GM12875 (cell line): Measurements from ENCODE around the gene DYNC1I1.

Source experiments
- H3K4me3 ChIP-seq: one replicate; pipeline ENCODE4 v1.5.1; 2011; ENCODE audit warnings: low read depth, low read length, control low read depth
- CTCF ChIP-seq: IDR thresholded peaks from 2 replicates; pipeline ENCODE4 v1.5.1; 2011; ENCODE audit warnings: low read depth, mild to moderate bottlenecking, control low read depth, inconsistent platforms, low read length, moderate library complexity, borderline replicate concordance; ENCODE audit not compliant: insufficient read depth

DYNC1I1 gene

GRCh38 chr7:96045181-96045580 lies 272.8 kb downstream of the DYNC1I1 start:
- TF ChIP-seq CTCF = no peak
- no peak overlapping the region for H3K4me3 ChIP-seq

DNA sequence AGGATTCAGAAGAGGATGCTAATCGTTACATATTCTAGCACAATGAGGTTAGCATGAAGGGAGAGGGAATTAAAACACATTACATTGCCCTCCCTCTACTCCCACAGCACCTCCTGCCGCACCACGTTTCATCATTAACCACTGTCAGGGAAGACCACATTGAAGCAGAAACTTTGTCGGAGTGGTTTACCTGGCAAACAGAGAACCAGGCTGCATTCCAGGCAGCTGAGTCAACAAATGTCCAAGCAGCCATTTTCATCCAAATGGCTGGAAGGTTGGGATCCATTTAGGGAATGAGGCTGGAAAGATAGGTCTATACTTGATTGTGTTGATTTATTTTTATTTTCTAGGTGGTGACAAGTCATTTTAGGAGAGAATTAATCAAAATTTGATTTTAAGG lies 273.6 kb downstream of the DYNC1I1 start:
- no peak for TF ChIP-seq CTCF
- no peak overlapping the region for H3K4me3 ChIP-seq

DNA sequence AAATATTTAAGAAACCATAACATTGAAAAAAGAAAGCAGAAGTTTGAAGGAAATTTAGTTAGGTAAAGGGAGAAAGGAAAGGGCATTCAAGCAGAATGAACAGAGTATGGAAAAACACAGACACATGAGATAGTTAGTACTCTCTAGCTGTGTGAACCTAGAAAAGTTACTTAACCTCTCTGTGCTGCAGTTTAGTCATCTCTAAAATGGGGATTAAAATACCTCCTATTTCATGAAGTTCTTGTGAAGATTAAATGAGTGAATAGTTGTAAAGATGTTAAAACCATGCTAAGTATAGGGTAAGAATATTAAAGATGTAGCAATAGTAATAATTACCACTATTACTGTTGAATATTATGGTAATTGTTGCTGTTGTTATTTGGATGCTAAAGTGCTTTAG lies 279.9 kb downstream of the DYNC1I1 start:
- no peak for TF ChIP-seq CTCF
- H3K4me3 ChIP-seq = no peak overlapping the region

DNA sequence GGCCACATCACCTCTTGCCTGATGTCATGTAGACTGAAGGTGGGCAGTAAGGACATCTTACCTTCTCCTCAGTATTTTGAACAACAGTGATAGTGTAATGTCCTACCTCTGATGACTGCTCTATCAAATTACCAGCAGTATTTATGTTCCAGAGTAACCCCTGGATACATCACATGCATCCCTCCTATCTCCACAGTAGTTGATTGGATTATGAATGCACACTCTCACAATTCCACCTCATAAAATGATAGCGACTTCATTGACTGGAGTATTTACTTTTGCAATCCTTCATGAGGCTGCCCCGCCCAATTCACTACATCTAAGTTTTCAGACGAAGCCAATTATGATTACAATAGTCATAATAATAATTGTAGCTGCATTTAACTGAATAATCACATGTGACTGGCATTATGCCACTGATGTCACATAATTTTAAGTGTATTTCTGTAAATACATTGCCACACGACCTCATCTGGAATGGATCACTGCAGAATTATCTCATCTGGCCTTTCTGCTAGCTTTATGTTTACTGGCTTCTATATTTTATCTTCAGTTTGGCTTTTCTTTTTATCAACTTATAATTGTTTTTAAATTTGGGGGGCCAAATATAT lies 280.6 kb downstream of the DYNC1I1 start:
- H3K4me3 ChIP-seq = no peak overlapping the region
- TF ChIP-seq CTCF = no peak

DNA sequence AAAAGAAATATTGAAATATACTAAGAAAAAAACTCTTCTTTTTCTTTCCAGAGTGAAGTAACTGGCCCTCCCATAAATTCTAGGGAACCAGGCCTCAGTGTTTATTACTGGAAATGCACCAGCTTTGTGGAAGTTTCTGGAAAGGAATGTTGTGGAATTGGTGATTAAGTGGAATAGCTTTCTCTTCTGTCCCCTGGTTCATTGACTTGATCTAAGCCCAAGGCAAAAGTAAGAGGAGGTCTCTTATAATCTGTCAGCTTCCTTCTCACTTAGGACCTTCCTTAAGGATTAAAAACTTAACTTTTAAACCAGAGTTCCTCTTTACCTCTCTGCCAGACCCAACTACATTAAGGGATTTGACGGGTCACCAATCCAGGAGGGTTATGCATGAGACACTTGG lies 283.4 kb downstream of the DYNC1I1 start:
- TF ChIP-seq CTCF = no peak
- H3K4me3 ChIP-seq = no peak overlapping the region

DNA sequence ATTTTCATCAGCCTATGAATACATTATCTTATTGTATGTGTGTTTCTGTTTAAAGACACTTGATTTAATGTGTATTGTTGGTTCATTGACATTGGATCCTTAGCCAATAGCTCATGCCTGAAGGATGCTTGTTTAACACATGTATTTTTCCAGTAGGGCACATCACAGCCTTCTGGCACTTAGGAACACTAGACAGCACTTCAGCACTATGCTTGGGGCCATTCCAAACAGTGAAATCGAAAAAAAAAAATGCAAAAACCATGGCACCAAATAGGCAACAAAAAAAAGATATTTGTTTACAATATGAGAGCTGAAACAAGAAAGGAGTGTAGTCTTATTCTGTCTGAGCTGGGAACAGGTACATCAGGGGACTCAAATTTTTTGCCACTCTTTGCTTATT lies 286.7 kb downstream of the DYNC1I1 start:
- no peak for TF ChIP-seq CTCF
- no peak overlapping the region for H3K4me3 ChIP-seq

- TF ChIP-seq CTCF = no peak
- no peak overlapping the region for H3K4me3 ChIP-seq
Measured at GRCh38 chr7:96061009-96061408, 288.7 kb downstream of the DYNC1I1 start.
